Osteoblast (primary cell): ENCODE results near the gene HOXB5. TPM values are rescaled to one million over a fixed set of nuclear protein-coding genes. Genes with fewer than 3 reads are reported as not detected.

Experiments
- DNase-seq: peaks from one replicate; pipeline ENCODE4 v3.0.0; 2011; ENCODE audit warnings: low spot score, mixed read lengths; ENCODE audit not compliant: insufficient read length; ENCODE audit errors: missing footprints
- H2AFZ ChIP-seq: 2 replicates; pipeline ENCODE4 v1.6.0; 2011; ENCODE audit warnings: mild to moderate bottlenecking, low read length
- H3K27ac ChIP-seq: 2 replicates; pipeline ENCODE4 v1.5.1; 2011; ENCODE audit warnings: mild to moderate bottlenecking, low read depth, low read length, moderate library complexity
- H3K27me3 ChIP-seq: 2 replicates; pipeline ENCODE4 v1.6.0; 2012; ENCODE audit warnings: mild to moderate bottlenecking, control low read depth, inconsistent platforms, low read length, moderate library complexity; ENCODE audit not compliant: insufficient read depth
- H3K36me3 ChIP-seq: 2 replicates; pipeline ENCODE4 v1.5.1; 2011; ENCODE audit warnings: mild to moderate bottlenecking, low read length, control low read depth, moderate library complexity; ENCODE audit not compliant: insufficient read depth
- H3K4me1 ChIP-seq: 2 replicates; pipeline ENCODE4 v1.5.1; 2011; ENCODE audit warnings: mild to moderate bottlenecking, low read length, control low read depth, moderate library complexity; ENCODE audit not compliant: insufficient read depth
- H3K4me2 ChIP-seq: 2 replicates; pipeline ENCODE4 v1.6.0; 2011; ENCODE audit warnings: mild to moderate bottlenecking, low read length; ENCODE audit not compliant: insufficient read depth
- H3K4me3 ChIP-seq: fragments of 200-600 bp; sonication (generic); 3 replicates; pipeline ENCODE4 v1.5.1; 2012; ENCODE audit warnings: mild to moderate bottlenecking, low read length, inconsistent platforms; ENCODE audit not compliant: insufficient read depth
- H3K79me2 ChIP-seq: 2 replicates; pipeline ENCODE4 v1.6.0; 2012; ENCODE audit warnings: mild to moderate bottlenecking, low read length, control low read depth, inconsistent platforms; ENCODE audit not compliant: insufficient read depth
- H3K9me3 ChIP-seq: 2 replicates; pipeline ENCODE4 v1.5.1; 2011; ENCODE audit warnings: low read depth, low read length, control low read depth
- H4K20me1 ChIP-seq: 2 replicates; pipeline ENCODE4 v1.6.0; 2012; ENCODE audit warnings: mild to moderate bottlenecking, low read length, control low read depth; ENCODE audit not compliant: insufficient read depth
- total RNA-seq: library from RNA; depleted of rRNA; stranded (reverse); fragments of >200 nt; gene quantifications from 2 replicates; pipeline ENCODE4 v1.2.3, GENCODE V29; 2012
- TF ChIP-seq, protein P1 (sequence below): IDR thresholded peaks from 2 replicates; pipeline ENCODE4 v1.5.1; 2011; ENCODE audit warnings: mild to moderate bottlenecking, low read depth, low read length, moderate library complexity; ENCODE audit errors: extremely low read depth

Gene HOXB5
- total RNA-seq, 1 donor = not detected

DNA sequence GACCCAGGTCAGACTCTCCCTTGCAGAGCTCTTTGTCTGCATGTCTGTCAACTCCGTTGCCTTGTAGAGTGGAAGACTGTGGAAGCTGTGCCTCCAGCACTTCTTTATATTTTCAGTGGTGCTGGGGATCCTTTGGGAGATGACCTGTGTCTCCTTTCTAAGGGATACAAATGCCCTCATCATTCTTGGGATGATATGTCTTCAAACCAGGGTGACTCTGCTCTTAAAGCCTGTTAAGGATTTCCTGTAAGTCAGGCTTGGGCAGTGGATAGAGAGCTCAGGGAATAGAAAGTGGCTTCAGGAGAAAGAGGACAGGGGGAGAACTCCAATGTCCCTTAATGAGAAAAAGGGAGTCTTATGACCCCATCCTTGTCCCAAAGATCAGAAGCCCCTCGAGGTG is 5.1 kb downstream of the HOXB5 start:
- H3K4me2 ChIP-seq = no peak overlapping the region
- H3K4me3 ChIP-seq = no peak overlapping the region

DNA sequence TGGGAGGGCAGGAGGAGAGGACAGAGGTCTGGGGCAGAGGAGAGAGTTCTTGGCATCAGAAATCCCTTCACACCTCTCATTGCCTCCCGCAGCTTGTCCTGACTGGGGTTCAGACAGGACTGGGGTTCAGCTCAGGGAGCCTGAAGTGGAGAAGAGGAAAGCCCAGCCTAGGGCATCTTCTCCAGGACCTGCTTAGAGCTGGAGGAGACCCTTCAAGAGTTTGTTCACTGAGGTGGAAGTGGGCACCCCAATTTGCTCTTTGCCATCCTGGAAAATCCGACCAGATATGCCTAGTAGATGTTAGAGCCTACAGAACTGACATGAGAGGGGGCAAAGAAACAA is 5.5 kb downstream of the HOXB5 start:
- Histone ChIP-seq H3K4me3 (no peak overlapping the region), H4K20me1 (no peaks in the 10 kb centered on the region), H2AFZ (no peak overlapping the region), H3K27ac (no peak overlapping the region), H3K4me2 (no peak overlapping the region), H3K79me2 (no peaks in the 10 kb centered on the region), H3K27me3 (peaks cover 85% of the 10 kb centered on the region), H3K4me1 (peaks cover 11% of the 10 kb centered on the region), H3K9me3 (no peaks in the 10 kb centered on the region), H3K36me3 (no peaks in the 10 kb centered on the region)
- no peak for DNase-seq
- TF ChIP-seq, protein P1, sequence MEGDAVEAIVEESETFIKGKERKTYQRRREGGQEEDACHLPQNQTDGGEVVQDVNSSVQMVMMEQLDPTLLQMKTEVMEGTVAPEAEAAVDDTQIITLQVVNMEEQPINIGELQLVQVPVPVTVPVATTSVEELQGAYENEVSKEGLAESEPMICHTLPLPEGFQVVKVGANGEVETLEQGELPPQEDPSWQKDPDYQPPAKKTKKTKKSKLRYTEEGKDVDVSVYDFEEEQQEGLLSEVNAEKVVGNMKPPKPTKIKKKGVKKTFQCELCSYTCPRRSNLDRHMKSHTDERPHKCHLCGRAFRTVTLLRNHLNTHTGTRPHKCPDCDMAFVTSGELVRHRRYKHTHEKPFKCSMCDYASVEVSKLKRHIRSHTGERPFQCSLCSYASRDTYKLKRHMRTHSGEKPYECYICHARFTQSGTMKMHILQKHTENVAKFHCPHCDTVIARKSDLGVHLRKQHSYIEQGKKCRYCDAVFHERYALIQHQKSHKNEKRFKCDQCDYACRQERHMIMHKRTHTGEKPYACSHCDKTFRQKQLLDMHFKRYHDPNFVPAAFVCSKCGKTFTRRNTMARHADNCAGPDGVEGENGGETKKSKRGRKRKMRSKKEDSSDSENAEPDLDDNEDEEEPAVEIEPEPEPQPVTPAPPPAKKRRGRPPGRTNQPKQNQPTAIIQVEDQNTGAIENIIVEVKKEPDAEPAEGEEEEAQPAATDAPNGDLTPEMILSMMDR = no peak

More for the DNA sequence above, 5.1 kb downstream of the HOXB5 start:
- Histone ChIP-seq H3K27me3 (peaks cover 85% of the 10 kb centered on the region), H3K36me3 (no peaks in the 10 kb centered on the region), H3K4me1 (peaks cover 11% of the 10 kb centered on the region), H3K27ac (no peak overlapping the region), H4K20me1 (no peaks in the 10 kb centered on the region), H3K9me3 (no peaks in the 10 kb centered on the region), H3K79me2 (no peaks in the 10 kb centered on the region), H2AFZ (no peak overlapping the region)
- TF ChIP-seq, protein P1 = no peak
- DNase-seq = no peak

GRCh38 chr17:48587276-48588073 is 6.1 kb downstream of the HOXB5 start:
- Histone ChIP-seq H3K27me3 (peaks cover 86% of the 10 kb centered on the region), H3K27ac (no peak overlapping the region), H2AFZ (no peak overlapping the region), H3K4me3 (no peak overlapping the region), H4K20me1 (no peaks in the 10 kb centered on the region), H3K4me1 (peaks cover 11% of the 10 kb centered on the region), H3K36me3 (no peaks in the 10 kb centered on the region), H3K4me2 (no peak overlapping the region), H3K79me2 (no peaks in the 10 kb centered on the region), H3K9me3 (no peaks in the 10 kb centered on the region)
- TF ChIP-seq, protein P1 = no peak
- DNase-seq = no peak

DNA sequence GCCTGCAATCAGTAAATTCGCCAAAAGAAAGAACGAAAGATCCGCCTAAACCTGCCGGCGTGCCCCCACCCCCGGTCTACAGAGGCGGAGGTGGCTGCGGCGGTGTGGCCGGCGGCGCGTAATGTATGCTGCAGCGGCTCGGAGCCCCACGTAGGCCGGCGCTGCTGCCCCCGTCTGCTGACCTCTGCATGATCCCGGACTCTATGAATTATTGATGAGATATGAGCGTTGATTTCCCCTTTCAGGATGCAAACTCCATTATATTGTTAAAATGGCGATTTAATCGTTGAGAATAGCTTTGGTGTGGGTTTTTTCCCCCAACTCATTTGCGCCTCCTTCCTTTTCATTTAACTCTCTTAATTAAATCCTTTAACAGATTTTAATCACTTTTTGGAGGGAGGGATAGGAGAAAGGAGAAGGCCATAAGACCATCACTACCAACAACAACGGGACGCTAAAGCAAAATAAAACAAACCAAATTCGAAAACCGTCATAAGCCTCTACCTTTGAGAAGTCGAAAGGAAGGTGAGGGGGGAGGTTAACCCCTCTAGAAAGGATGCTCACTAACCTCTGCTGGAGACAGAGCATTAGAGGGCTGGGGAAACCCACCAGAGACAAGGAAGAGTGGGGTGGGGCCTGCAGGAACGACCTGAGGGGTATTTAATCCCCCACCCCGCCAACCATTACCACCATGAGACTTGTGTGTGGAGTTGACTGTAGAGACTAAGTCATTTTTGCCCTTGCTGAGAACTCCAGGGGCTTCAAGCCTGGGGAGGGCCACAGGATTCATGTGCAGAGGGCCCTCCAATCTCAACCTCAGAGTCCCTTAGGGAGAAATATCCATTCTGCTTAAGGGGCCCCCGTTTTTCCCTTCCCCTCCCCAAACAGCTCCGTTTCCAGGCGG is 7.0 kb downstream of the HOXB5 start:
- Histone ChIP-seq H3K4me3 (peak overlapping the region; percentile 89), H3K9me3 (no peaks in the 10 kb centered on the region), H4K20me1 (no peaks in the 10 kb centered on the region), H3K27ac (no peak overlapping the region), H2AFZ (peak overlapping the region; percentile 95), H3K4me1 (peaks cover 11% of the 10 kb centered on the region), H3K4me2 (peak overlapping the region; percentile 99), H3K27me3 (peaks cover 86% of the 10 kb centered on the region), H3K36me3 (no peaks in the 10 kb centered on the region), H3K79me2 (no peaks in the 10 kb centered on the region)
- DNase-seq = no peak
- TF ChIP-seq, protein P1 = no peak
